ENCODE results near the gene OAT.

The OAT gene

DNA sequence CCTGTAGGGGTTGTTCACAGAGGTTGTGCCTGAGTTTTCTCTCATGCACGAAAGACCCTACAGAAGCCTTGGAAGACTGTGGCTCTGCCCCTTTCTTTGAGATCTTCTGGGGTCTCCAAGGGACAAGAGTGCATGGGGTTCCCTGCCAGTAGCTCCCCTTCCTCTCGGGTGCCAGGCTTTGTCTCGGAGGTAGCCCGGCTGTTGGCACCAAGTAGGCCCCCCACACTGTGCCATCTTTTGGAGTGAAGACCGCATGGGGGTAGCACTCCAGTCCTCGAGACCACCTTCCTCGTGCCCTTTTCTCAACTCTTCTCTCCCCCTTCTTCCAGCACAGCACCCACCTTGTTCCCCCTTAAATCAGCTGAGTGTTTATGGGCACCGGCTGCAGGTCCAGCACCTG lies 41.6 kb downstream of the OAT start:
- TF ChIP-seq, protein P1, sequence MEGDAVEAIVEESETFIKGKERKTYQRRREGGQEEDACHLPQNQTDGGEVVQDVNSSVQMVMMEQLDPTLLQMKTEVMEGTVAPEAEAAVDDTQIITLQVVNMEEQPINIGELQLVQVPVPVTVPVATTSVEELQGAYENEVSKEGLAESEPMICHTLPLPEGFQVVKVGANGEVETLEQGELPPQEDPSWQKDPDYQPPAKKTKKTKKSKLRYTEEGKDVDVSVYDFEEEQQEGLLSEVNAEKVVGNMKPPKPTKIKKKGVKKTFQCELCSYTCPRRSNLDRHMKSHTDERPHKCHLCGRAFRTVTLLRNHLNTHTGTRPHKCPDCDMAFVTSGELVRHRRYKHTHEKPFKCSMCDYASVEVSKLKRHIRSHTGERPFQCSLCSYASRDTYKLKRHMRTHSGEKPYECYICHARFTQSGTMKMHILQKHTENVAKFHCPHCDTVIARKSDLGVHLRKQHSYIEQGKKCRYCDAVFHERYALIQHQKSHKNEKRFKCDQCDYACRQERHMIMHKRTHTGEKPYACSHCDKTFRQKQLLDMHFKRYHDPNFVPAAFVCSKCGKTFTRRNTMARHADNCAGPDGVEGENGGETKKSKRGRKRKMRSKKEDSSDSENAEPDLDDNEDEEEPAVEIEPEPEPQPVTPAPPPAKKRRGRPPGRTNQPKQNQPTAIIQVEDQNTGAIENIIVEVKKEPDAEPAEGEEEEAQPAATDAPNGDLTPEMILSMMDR (IDR thresholded peaks at IDR 0.05; ENCODE audit: low read depth, low read length, missing control alignments): no peak
- no peak for DNase-seq
- H3K27ac ChIP-seq: no peak overlapping the region
- in situ Hi-C loops (cut with HindIII; ENCODE audit: low pct_ligation_motif_present, low sequenced_read_pairs): loop anchor here (25.0 kb wide), 1 partner anchor 390 kb away; no protein-coding TSS in a partner anchor
- no peak overlapping the region for H3K4me3 ChIP-seq (ENCODE audit: low read depth, low read length)
- no peaks in the 10 kb centered on the region for H3K27me3 ChIP-seq (replicated peaks)
- H3K36me3 ChIP-seq (replicated peaks): no peaks in the 10 kb centered on the region

DNA sequence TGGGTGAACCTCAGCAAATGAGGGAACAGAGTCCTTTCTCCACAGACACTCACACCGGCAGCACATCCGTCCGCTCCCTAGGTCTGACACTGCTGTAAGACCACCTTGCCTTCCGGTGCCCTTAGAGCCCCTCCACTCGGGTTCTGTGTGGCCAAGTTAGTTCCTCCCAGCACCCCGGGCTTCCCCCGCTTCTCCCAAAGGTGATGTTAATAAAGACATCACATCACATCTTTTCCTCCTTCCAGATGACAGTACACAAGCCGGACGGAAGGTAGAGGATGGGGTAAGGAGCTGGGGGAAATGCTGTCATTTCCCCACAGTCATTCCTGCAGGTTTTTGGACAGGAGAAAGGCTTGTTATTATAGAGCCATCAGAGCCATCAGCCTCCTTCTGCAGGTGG lies 42.3 kb downstream of the OAT start:
- no peak for DNase-seq
- TF ChIP-seq, protein P1 (IDR thresholded peaks at IDR 0.05; ENCODE audit: low read depth, low read length, missing control alignments): no peak
- Histone ChIP-seq H3K4me3 (ENCODE audit: low read depth, low read length) (no peak overlapping the region), H3K27ac (no peak overlapping the region), H3K27me3 (replicated peaks) (no peaks in the 10 kb centered on the region), H3K36me3 (replicated peaks) (no peaks in the 10 kb centered on the region)
- in situ Hi-C loops (cut with HindIII; ENCODE audit: low pct_ligation_motif_present, low sequenced_read_pairs): loop anchor here (25.0 kb wide), 1 partner anchor 389 kb away; no protein-coding TSS in a partner anchor

DNA sequence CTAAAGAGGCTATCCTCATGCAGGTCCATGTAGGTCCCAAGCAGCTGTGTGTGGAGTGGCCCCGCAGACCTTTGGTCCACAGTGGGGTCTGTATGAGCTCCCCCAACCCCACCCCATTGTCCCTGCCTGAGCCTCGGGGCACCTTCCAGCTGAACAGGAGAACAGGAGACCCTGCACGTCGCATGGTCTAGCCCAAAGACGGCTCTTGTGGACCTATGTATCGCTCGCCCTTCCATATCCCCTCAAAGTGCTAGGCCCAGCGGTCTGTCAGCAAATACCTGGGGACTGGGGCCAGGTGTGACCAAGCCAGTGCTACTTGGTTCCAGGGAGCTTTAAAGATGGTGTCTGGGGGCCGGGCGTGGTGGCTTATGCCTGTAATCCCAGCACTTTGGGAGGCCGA lies 43.0 kb downstream of the OAT start:
- H3K36me3 ChIP-seq (replicated peaks): no peaks in the 10 kb centered on the region
- in situ Hi-C loops (cut with HindIII; ENCODE audit: low pct_ligation_motif_present, low sequenced_read_pairs): loop anchor here (25.0 kb wide), 1 partner anchor 388 kb away; no protein-coding TSS in a partner anchor
- no peak for DNase-seq
- H3K27ac ChIP-seq: no peak overlapping the region
- H3K27me3 ChIP-seq (replicated peaks): no peaks in the 10 kb centered on the region
- TF ChIP-seq, protein P1 (IDR thresholded peaks at IDR 0.05; ENCODE audit: low read depth, low read length, missing control alignments): no peak
- no peak overlapping the region for H3K4me3 ChIP-seq (ENCODE audit: low read depth, low read length)

DNA sequence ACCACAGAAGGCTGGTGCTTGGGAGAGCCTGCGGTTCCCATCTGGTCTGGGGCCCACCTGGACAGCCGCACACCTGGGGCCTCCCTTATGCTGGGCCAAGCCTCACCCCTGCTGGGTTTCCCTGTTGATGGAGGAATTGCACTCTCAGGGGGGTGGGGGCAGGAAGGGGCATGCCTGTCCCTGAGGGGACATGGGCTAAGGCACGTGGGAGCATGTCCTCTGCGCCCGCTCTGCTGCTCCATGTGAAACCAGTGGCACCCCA lies 43.4 kb downstream of the OAT start:
- H3K4me3 ChIP-seq (ENCODE audit: low read depth, low read length): no peak overlapping the region

DNA sequence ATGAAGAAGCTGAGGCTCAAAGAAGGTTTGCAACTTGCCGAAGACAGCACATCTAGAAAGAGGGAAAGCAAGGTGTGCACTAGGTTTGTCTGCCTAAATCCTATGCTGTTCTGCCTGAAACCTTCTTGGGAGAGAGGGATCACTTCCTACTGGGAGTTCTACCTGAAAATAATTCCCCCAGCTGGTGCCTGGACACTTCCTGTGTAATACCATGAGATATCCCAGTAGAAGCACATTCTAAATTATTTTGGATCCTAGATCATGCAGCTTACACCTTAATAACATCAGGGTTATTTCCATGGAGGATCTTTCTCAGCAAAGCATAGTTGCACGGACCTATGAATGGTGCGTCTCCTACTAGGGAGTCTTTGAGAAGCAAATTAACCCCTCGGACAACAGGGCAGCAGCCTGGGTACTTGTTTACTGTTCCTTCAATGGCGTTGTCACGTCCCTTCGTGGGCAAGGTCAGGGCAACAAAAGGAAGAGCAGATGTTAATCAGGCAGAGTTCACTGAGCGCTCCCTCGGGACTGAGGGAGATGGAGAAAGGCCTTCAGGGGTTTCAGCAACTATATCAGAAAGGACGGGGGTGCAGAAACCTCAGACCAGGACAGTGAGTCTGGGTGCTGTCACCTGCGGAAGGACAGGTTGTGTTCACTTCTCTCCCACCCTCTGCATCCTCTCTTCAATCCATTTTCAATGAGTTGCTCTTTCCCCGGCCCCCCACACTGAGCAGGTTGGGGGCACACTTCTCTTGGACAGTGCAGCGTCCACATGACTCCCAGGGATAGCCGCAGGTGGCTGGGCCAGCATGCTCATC lies 44.0 kb downstream of the OAT start:
- DNase-seq: no peak
- no peaks in the 10 kb centered on the region for H3K27me3 ChIP-seq (replicated peaks)
- in situ Hi-C loops (cut with HindIII; ENCODE audit: low pct_ligation_motif_present, low sequenced_read_pairs): loop anchor here (25.0 kb wide), 1 partner anchor 387 kb away; no protein-coding TSS in a partner anchor
- TF ChIP-seq, protein P1 (IDR thresholded peaks at IDR 0.05; ENCODE audit: low read depth, low read length, missing control alignments): no peak
- H3K27ac ChIP-seq: no peak overlapping the region
- H3K36me3 ChIP-seq (replicated peaks): no peaks in the 10 kb centered on the region
- H3K4me3 ChIP-seq (ENCODE audit: low read depth, low read length): no peak overlapping the region

More for the DNA sequence above, 43.4 kb downstream of the OAT start:
- DNase-seq: no peak
- in situ Hi-C loops (cut with HindIII; ENCODE audit: low pct_ligation_motif_present, low sequenced_read_pairs): loop anchor here (25.0 kb wide), 1 partner anchor 388 kb away; no protein-coding TSS in a partner anchor
- Histone ChIP-seq H3K36me3 (replicated peaks) (no peaks in the 10 kb centered on the region), H3K27ac (no peak overlapping the region), H3K27me3 (replicated peaks) (no peaks in the 10 kb centered on the region)
- TF ChIP-seq, protein P1 (IDR thresholded peaks at IDR 0.05; ENCODE audit: low read depth, low read length, missing control alignments): no peak

Data from brain microvascular endothelial cell (primary cell).